H1 (cell line): ENCODE results near the gene RSU1. TPM values are rescaled to one million over a fixed set of nuclear protein-coding genes. Genes with fewer than 3 reads are reported as not detected.
A peak's percentile ranks its signal among the peaks of the same experiment; 100 is the strongest.

ENCODE experiments used
- CTCF ChIA-PET: fragments of 300-600 bp; sonication (Branson Sonifier 250); formaldehyde crosslinking; loops from one replicate; lab custom pipeline; 2021; ENCODE audit not compliant: partially characterized antibody; lab: Charles Lee
- POLR2A ChIA-PET: fragments of 300-600 bp; sonication (Branson Sonifier 250); formaldehyde crosslinking; loops from one replicate; lab custom pipeline; 2021; ENCODE audit warnings: inconsistent platforms; ENCODE audit not compliant: partially characterized antibody; lab: Charles Lee
- DNase-seq, 2 experiments: peaks; one replicate each; pipeline versions ENCODE4 v3.0.0 to v3.0.0-alpha.2; 2010 to 2022; ENCODE audit warnings: low spot score in 2 of 2, low read depth in 1 of 2, mixed read lengths in 1 of 2
- FAIRE-seq: peaks from 2 replicates; lab custom pipeline; 2011; peaks lifted over from hg19 to GRCh38; lab: Jason Lieb, UNC
- H2AFZ ChIP-seq: 2 replicates; pipeline ENCODE4 v1.8.1; 2012; ENCODE audit warnings: low read length, inconsistent platforms
- H2AK5ac ChIP-seq: 2 replicates; pipeline ENCODE4 v1.6.1; 2013; ENCODE audit warnings: low read depth, low read length
- H2BK120ac ChIP-seq: replicated peaks from 2 replicates; pipeline ENCODE3; 2013; ENCODE audit warnings: low read depth, low read length, inconsistent platforms
- H2BK12ac ChIP-seq: 2 replicates; pipeline ENCODE4 v1.6.1; 2013; ENCODE audit warnings: low read depth, low read length
- H2BK15ac ChIP-seq: 2 replicates; pipeline ENCODE4 v1.6.1; 2013; ENCODE audit warnings: low read length
- H2BK20ac ChIP-seq: 2 replicates; pipeline ENCODE4 v1.6.1; 2013; ENCODE audit warnings: low read length
- H2BK5ac ChIP-seq: 2 replicates; pipeline ENCODE4 v1.6.1; 2013; ENCODE audit warnings: low read depth, low read length
- H3K14ac ChIP-seq: 2 replicates; pipeline ENCODE4 v1.6.1; 2013; ENCODE audit warnings: inconsistent platforms; ENCODE audit not compliant: insufficient read length
- H3K18ac ChIP-seq: 2 replicates; pipeline ENCODE4 v1.6.1; 2013; ENCODE audit warnings: low read length; ENCODE audit errors: extremely low read depth
- H3K23ac ChIP-seq: 2 replicates; pipeline ENCODE4 v1.6.1; 2013; ENCODE audit warnings: inconsistent platforms; ENCODE audit not compliant: insufficient read length
- H3K23me2 ChIP-seq: 2 replicates; pipeline ENCODE4 v1.6.1; 2013; ENCODE audit warnings: low read depth, low read length
- H3K27ac ChIP-seq: 2 replicates; pipeline ENCODE4 v1.6.1; 2011; ENCODE audit warnings: low read depth, low read length, inconsistent platforms
- H3K27me3 ChIP-seq, 4 experiments: replicated peaks in 1 of 4; 1 replicate in 1 of 4; 2 replicates in 3 of 4; pipeline versions ENCODE4 v1.6.1 to v1.8.1; 2011 to 2013; ENCODE audit warnings: low read length in 3 of 4, mild to moderate bottlenecking in 3 of 4, inconsistent platforms in 2 of 4, mixed read lengths in 2 of 4, moderate library complexity in 1 of 4; ENCODE audit not compliant: control insufficient read depth in 3 of 4, insufficient read depth in 3 of 4; ENCODE audit errors: extremely low read depth in 1 of 4
- H3K36me3 ChIP-seq, 4 experiments: 2 replicates each; pipeline versions ENCODE4 v1.6.1 to v1.8.1; 2011 to 2013; ENCODE audit warnings: mild to moderate bottlenecking in 4 of 4, low read length in 3 of 4, moderate library complexity in 2 of 4, control low read depth in 1 of 4, inconsistent platforms in 1 of 4; ENCODE audit not compliant: insufficient read depth in 4 of 4, control insufficient read depth in 2 of 4
- H3K4ac ChIP-seq: replicated peaks from 2 replicates; pipeline ENCODE3; 2013; ENCODE audit warnings: low read length, low read depth, mixed read lengths, inconsistent platforms; ENCODE audit not compliant: insufficient read length
- H3K4me1 ChIP-seq, 4 experiments: replicated peaks in 1 of 4; 1 replicate in 1 of 4; 2 replicates in 3 of 4; pipeline versions ENCODE4 v1.6.1 to v1.8.1; 2011 to 2013; ENCODE audit warnings: low read length in 3 of 4, inconsistent platforms in 2 of 4, mixed read lengths in 1 of 4; ENCODE audit not compliant: insufficient read depth in 4 of 4, control insufficient read depth in 3 of 4
- H3K4me2 ChIP-seq, 2 experiments: 2 replicates each; pipeline versions ENCODE4 v1.6.1 to v1.8.1; 2011 to 2013; ENCODE audit warnings: low read depth in 2 of 2, low read length in 2 of 2, control low read depth in 1 of 2, inconsistent platforms in 1 of 2, mild to moderate bottlenecking in 1 of 2; ENCODE audit not compliant: insufficient read depth in 1 of 2
- H3K4me3 ChIP-seq, 4 experiments: fragments of 200-600, 300-600 bp in 1 of 4; sonication (generic), shearing (Covaris generic), sonication (Bioruptor Twin) in 1 of 4; 2 replicates each; pipeline versions ENCODE4 v1.5.1 to v1.8.1; 2011 to 2016; ENCODE audit warnings: low read length in 4 of 4, low read depth in 3 of 4, control low read depth in 2 of 4, inconsistent platforms in 2 of 4, mild to moderate bottlenecking in 2 of 4, mixed read lengths in 1 of 4, moderate library complexity in 1 of 4; ENCODE audit not compliant: insufficient read depth in 2 of 4; ENCODE audit errors: extremely low read depth in 1 of 4
- H3K56ac ChIP-seq: replicated peaks from 2 replicates; pipeline ENCODE3; 2013; ENCODE audit warnings: low read depth, mild to moderate bottlenecking, mixed read lengths, low read length, inconsistent platforms; ENCODE audit not compliant: insufficient read length
- H3K79me1 ChIP-seq: 2 replicates; pipeline ENCODE4 v1.6.1; 2013; ENCODE audit warnings: low read depth, low read length, control low read depth
- H3K79me2 ChIP-seq, 2 experiments: 2 replicates each; pipeline versions ENCODE4 v1.6.1 to v1.8.1; 2012 to 2013; ENCODE audit warnings: low read length in 2 of 2, mild to moderate bottlenecking in 2 of 2, inconsistent platforms in 1 of 2; ENCODE audit not compliant: insufficient read depth in 2 of 2, control insufficient read depth in 1 of 2
- H3K9ac ChIP-seq, 4 experiments: replicated peaks in 1 of 4; 1 replicate in 1 of 4; 2 replicates in 3 of 4; pipeline versions ENCODE4 v1.6.1 to v1.8.1; 2011 to 2013; ENCODE audit warnings: low read depth in 3 of 4, low read length in 3 of 4, control low read depth in 2 of 4, mild to moderate bottlenecking in 2 of 4, moderate library complexity in 2 of 4, inconsistent platforms in 1 of 4; ENCODE audit errors: extremely low read depth in 1 of 4
- H3K9me3 ChIP-seq, 2 experiments: 2 replicates each; pipeline versions ENCODE4 v1.6.1 to v1.8.1; 2012 to 2013; ENCODE audit warnings: mild to moderate bottlenecking in 2 of 2, moderate library complexity in 2 of 2, control low read depth in 1 of 2, inconsistent platforms in 1 of 2, low read depth in 1 of 2, low read length in 1 of 2, mixed read lengths in 1 of 2; ENCODE audit not compliant: insufficient read depth in 2 of 2
- H4K20me1 ChIP-seq, 2 experiments: replicated peaks in 1 of 2; 2 replicates each; pipeline versions ENCODE3 to v1.8.1; 2011 to 2013; ENCODE audit warnings: inconsistent platforms in 2 of 2, low read length in 2 of 2, mild to moderate bottlenecking in 1 of 2; ENCODE audit not compliant: insufficient read depth in 2 of 2, control insufficient read depth in 1 of 2
- H4K5ac ChIP-seq: 2 replicates; pipeline ENCODE4 v1.6.1; 2013; ENCODE audit warnings: low read length, low read depth, mixed read lengths, inconsistent platforms; ENCODE audit not compliant: insufficient read length
- H4K8ac ChIP-seq: 2 replicates; pipeline ENCODE4 v1.8.0; 2013; ENCODE audit warnings: mild to moderate bottlenecking, moderate library complexity, low read length, inconsistent platforms; ENCODE audit not compliant: insufficient read depth; ENCODE audit errors: extremely low read depth
- H4K91ac ChIP-seq: replicated peaks from 2 replicates; pipeline ENCODE3; 2013; ENCODE audit warnings: low read length, mixed read lengths, inconsistent platforms; ENCODE audit not compliant: insufficient read length
- CTCF ChIP-seq, 3 experiments: IDR thresholded peaks; 1 replicate in 2 of 3; 2 replicates in 1 of 3; pipeline versions ENCODE4 v1.5.1 to v1.6.1; 2011; ENCODE audit warnings: low read length in 3 of 3, mild to moderate bottlenecking in 3 of 3, inconsistent platforms in 2 of 3, low read depth in 1 of 3, moderate library complexity in 1 of 3; ENCODE audit not compliant: insufficient read depth in 1 of 3; ENCODE audit errors: control extremely low read depth in 1 of 3
- EZH2 ChIP-seq: fragments of 200-600 bp; sonication (generic); IDR thresholded peaks from 2 replicates; pipeline ENCODE4 v1.7.1; 2012; ENCODE audit warnings: low read depth, mild to moderate bottlenecking, moderate library complexity, low read length, inconsistent platforms; ENCODE audit not compliant: severe bottlenecking
- WGBS, 2 experiments: shearing (Covaris generic) in 1 of 2; methylation state at CpG; one replicate each; pipeline versions ENCODE4 v1.1.6 to v1.1.7; 2013 to 2015; ENCODE audit warnings: low lambda C conversion rate in 2 of 2, mixed read lengths in 2 of 2, inconsistent platforms in 1 of 2, low coverage in 1 of 2, missing lambda C conversion rate in 1 of 2; ENCODE audit not compliant: insufficient replicate concordance in 2 of 2, insufficient coverage in 1 of 2, insufficient read length in 1 of 2; ENCODE audit errors: extremely low coverage in 1 of 2, missing lambda C conversion rate in 1 of 2; 5-methylcytosine and 5-hydroxymethylcytosine counted together
- polyA plus RNA-seq, 7 experiments: library from polyadenylated mRNA; depleted of rRNA in 3 of 7; stranded (reverse) in 5 of 7; unstranded in 2 of 7; fragments of >200 nt in 5 of 7; fragments of 200-250 nt in 2 of 7; gene quantifications; 1 replicate in 5 of 7; 2 replicates in 1 of 7; 4 replicates in 1 of 7; pipeline versions ENCODE4 v1.2.1 to v1.2.3, GENCODE V29; 2011 to 2013; ENCODE audit warnings: missing spikeins in 2 of 7, mixed read lengths in 2 of 7
- total RNA-seq: library from RNA; stranded (reverse); fragmentation: NEBNext Ultra II Directional; extraction: Animal tissue kit (Norgen Biotek cat#: 25700); gene quantifications from 2 replicates; pipeline ENCODE4 v1.2.1, GENCODE V29; 2021

Gene RSU1
- total and polyA plus RNA-seq, 2 of the 8 experiments (the other 6 are each of a cell fraction or from before 2014, with no cell fraction given) = 50.0 to 68.2 TPM

- Histone ChIP-seq H3K79me1 (peaks cover 5% of the 10 kb centered on the region; the same call in 1 of the 2 replicates), H3K36me3 (no peaks in the 10 kb centered on the region), H2BK20ac (no peak overlapping the region), H2BK120ac (no peak overlapping the region)
- TF ChIP-seq CTCF (IDR thresholded peaks at IDR 0.05; ENCODE audit: control extremely low read depth in 1 of 3, insufficient read depth in 1 of 3, low read depth in 1 of 3, low read length in 3 of 3) (peak in 1 of 3 experiments; percentile 3; a peak in 1 of 4 replicates), EZH2 (no peak)
- TF ChIP-seq, all 59 proteins: peak for 1
- Histone ChIP-seq H3K14ac (no peak overlapping the region), H3K23me2 (peaks cover 6% of the 10 kb centered on the region; the same call in 1 of the 2 replicates), H3K79me2 (peaks cover 4 to 34% of the 10 kb centered on the region in 2 experiments; a peak in 2 of 4 replicates), H3K27me3 (no peaks in the 10 kb centered on the region; a peak in 1 of 7 replicates), H4K5ac (no peak overlapping the region), H2BK15ac (no peak overlapping the region), H3K18ac (no peak overlapping the region), H2BK12ac (no peak overlapping the region), H2BK5ac (no peak overlapping the region), H4K91ac (no peak overlapping the region), H2AK5ac (no peak overlapping the region), H3K27ac (no peak overlapping the region), H3K4me2 (peak overlapping the region; percentile 89 to 96; a peak in 3 of 4 replicates), H3K9ac (no peak overlapping the region), H4K20me1 (peaks cover 2% of the 10 kb centered on the region in 2 experiments), H3K9me3 (no peaks in the 10 kb centered on the region), H3K4ac (no peak overlapping the region), H3K4me1 (peaks cover 0 to 3% (median 0%) of the 10 kb centered on the region in 4 experiments; a peak in 1 of 7 replicates), H3K4me3 (peak overlapping the region; percentile 7 to 91 (median 82); a peak in 5 of 8 replicates), H3K56ac (no peak overlapping the region), H3K23ac (no peak overlapping the region), H2AFZ (no peak overlapping the region), H4K8ac (no peak overlapping the region)
- ChIA-PET CTCF (interaction anchor here (0.6 kb wide), 1 partner anchor 9 kb away, joined by 3 read pairs; no protein-coding TSS in a partner anchor), POLR2A (interaction anchor here (1.6 kb wide), 1 partner anchor 414 kb away, joined by 6 read pairs; no protein-coding TSS in a partner anchor)
- no peak for FAIRE-seq
- WGBS, 2 experiments = 64% methylated on average over 4 of the region's 4 CpGs; no CpG with 5 or more reads in 1 of the 2 experiments
- DNase-seq = no peak
Observed at GRCh38 chr10:16816171-16816570, 1.1 kb downstream of the RSU1 start.
